ENCODE data around the gene IFT25. TPM values are rescaled to one million over a fixed set of nuclear protein-coding genes. Genes with fewer than 3 reads are reported as not detected.

IFT25 gene
- total and polyA plus RNA-seq, 2 of the 13 experiments (the other 11 are each of a cell fraction or from before 2014, with no cell fraction given): 19.7 to 48.0 TPM

GRCh38 chr1:53968125-53968513, 22.6 kb upstream of the IFT25 start:
- CTCF ChIA-PET (ENCODE audit: low intra/inter-chr PET ratio, low total read pairs): no interaction called here

More at GRCh38 chr1:53968125-53968513, 22.6 kb upstream of the IFT25 start:
- Histone ChIP-seq H3K9me3 (ENCODE audit: low read length) (no peaks in the 10 kb centered on the region), H3K4me2 (ENCODE audit: low read depth, low read length) (no peak overlapping the region), H3K4me3 (replicated peaks in 1 of 3; ENCODE audit: insufficient read depth in 1 of 3, low read depth in 2 of 3, low read length in 3 of 3) (no peak overlapping the region), H3K4me1 (ENCODE audit: insufficient read depth, low read length) (peaks cover 31% of the 10 kb centered on the region), H3K9ac (ENCODE audit: insufficient read depth, low read depth, low read length) (no peak overlapping the region), H3K36me3 (replicated peaks in 1 of 2; ENCODE audit: control insufficient read depth in 1 of 2, insufficient read depth in 2 of 2, low read length in 2 of 2) (peaks cover 10 to 21% of the 10 kb centered on the region in 2 experiments; a peak in 4 of 5 replicates), H3K79me2 (ENCODE audit: insufficient read depth, low read length) (no peaks in the 10 kb centered on the region), H3K27ac (ENCODE audit: extremely low read length, insufficient read depth, low read length) (no peak overlapping the region), H4K20me1 (ENCODE audit: insufficient read depth, low read length) (no peaks in the 10 kb centered on the region), H3K27me3 (ENCODE audit: control insufficient read depth in 1 of 2, insufficient read depth in 2 of 2, low read length in 2 of 2) (no peaks in the 10 kb centered on the region), H2AFZ (ENCODE audit: low read length) (no peak overlapping the region)
- peak; percentile 86 for ATAC-seq
- in situ Hi-C loops (cut with HindIII; ENCODE audit: extremely low pct_ligation_motif_present, low pct_unique_long_range_greater_than_20kb) (no loop called here), intact Hi-C loops (cut with micrococcal nuclease; ENCODE audit: unreplicated experiment) (no loop called here)
- FAIRE-seq: no peak
- POLR2A ChIA-PET: interaction anchor here (0.9 kb wide), 1 partner anchor 85 kb away, joined by 3 read pairs; the partner anchor contains the start of gene TMEM59
- no TSS peak for BruUV-seq (replicated peaks)
- TF ChIP-seq NR2F6 (IDR thresholded peaks at IDR 0.05) (peak; percentile 7; the same call in 1 of the 2 replicates), NR2F6 (CRISPR knock-in tag; IDR thresholded peaks at IDR 0.05) (no peak), HMG20B (CRISPR knock-in tag; conservative IDR thresholded peaks at IDR 0.05) (no peak), FOSL1 (CRISPR knock-in tag; IDR thresholded peaks at IDR 0.05; ENCODE audit: borderline replicate concordance) (peak; percentile 50; the same call in 1 of the 2 replicates), SAP130 (CRISPR knock-in tag; IDR thresholded peaks at IDR 0.05; ENCODE audit: low read depth) (peak; percentile 17; the same call in 1 of the 2 replicates), FOSL2 (CRISPR knock-in tag; IDR thresholded peaks at IDR 0.05) (peak; percentile 78), NRL (CRISPR knock-in tag; IDR thresholded peaks at IDR 0.05; ENCODE audit: borderline replicate concordance) (no peak), TCF7L2 (IDR thresholded peaks at IDR 0.05; ENCODE audit: low read depth, low read length) (no peak), PRDM4 (CRISPR knock-in tag; IDR thresholded peaks at IDR 0.05; ENCODE audit: borderline replicate concordance) (no peak), SOX5 (CRISPR knock-in tag; IDR thresholded peaks at IDR 0.05; ENCODE audit: borderline replicate concordance) (0 out of 2 replicates have a peak, but pooled peaks have one; percentile 2), ETV5 (CRISPR knock-in tag; IDR thresholded peaks at IDR 0.05; ENCODE audit: borderline replicate concordance) (peak; percentile 29; the same call in 1 of the 2 replicates)
- WGBS (ENCODE audit: low lambda C conversion rate): 35% methylated on average over 2 of the region's 2 CpGs
- DNase-seq (ENCODE audit: low spot score): peak; percentile 69

Measured in HepG2 (cell line).